B cell (primary cell): ENCODE measurements around the gene YES1.
"Not testable (repeated sequence)": the region's sequence is repeated elsewhere in the genome, so short reads cannot be mapped to it uniquely, and the experiment has no call there.

Source experiments
- CTCF ChIP-seq: fragments of 200-600 bp; IDR thresholded peaks from one replicate; pipeline ENCODE4 v1.8.0; 2022; ENCODE audit warnings: antibody characterized with exemption, mild to moderate bottlenecking
- EZH2 ChIP-seq: IDR thresholded peaks from 2 replicates; pipeline ENCODE4 v1.6.1; 2012; ENCODE audit warnings: borderline replicate concordance, low read depth, mild to moderate bottlenecking, moderate library complexity, low read length; ENCODE audit not compliant: insufficient read depth, poor library complexity, severe bottlenecking

- TF ChIP-seq EZH2, CTCF: not testable (repeated sequence)
These were observed 129.6 kb downstream of the YES1 start for GRCh38 chr18:682416-682815.
